HG02678 (cell line): ENCODE data around the gene BMP4.
"Not testable (repeated sequence)": the region's sequence is repeated elsewhere in the genome, so short reads cannot be mapped to it uniquely, and the experiment has no call there.

Source experiments
- ATAC-seq: cut with Tn5 transposase; IDR thresholded peaks from one replicate; pipeline ENCODE4 v1.9.1; 2021; ENCODE audit warnings: mild to moderate bottlenecking, moderate library complexity; ENCODE audit not compliant: unreplicated experiment

The BMP4 gene

GRCh38 chr14:53956427-53957201 is at the start of gene BMP4:
BMP4 (minus strand) TSS chr14:53956825; CDS start chr14:53952222, 4,603 bp downstream.
- no peak for ATAC-seq

GRCh38 chr14:54003064-54003463 is 46.4 kb upstream of the BMP4 start:
- ATAC-seq, result no peak

GRCh38 chr14:54002653-54003052 is 46.0 kb upstream of the BMP4 start:
- no peak for ATAC-seq

GRCh38 chr14:54001189-54001878 is 44.7 kb upstream of the BMP4 start:
- ATAC-seq, result no peak

- ATAC-seq, result no peak
Observed at GRCh38 chr14:54000341-54000811, 43.8 kb upstream of the BMP4 start.

GRCh38 chr14:53999061-53999488 is 42.5 kb upstream of the BMP4 start:
- ATAC-seq, result no peak

- no peak for ATAC-seq
Observed at GRCh38 chr14:53996041-53996440, 39.4 kb upstream of the BMP4 start.

GRCh38 chr14:53993920-53994607 is 37.4 kb upstream of the BMP4 start:
- ATAC-seq, result no peak

GRCh38 chr14:53990978-53991377 is 34.4 kb upstream of the BMP4 start:
- ATAC-seq, result no peak

GRCh38 chr14:53986718-53987117 is 30.1 kb upstream of the BMP4 start:
- ATAC-seq, result not testable (repeated sequence)

- ATAC-seq, result not testable (repeated sequence)
Observed at GRCh38 chr14:53984958-53985357, 28.3 kb upstream of the BMP4 start.

- ATAC-seq, result no peak
Observed at GRCh38 chr14:53983112-53983511, 26.5 kb upstream of the BMP4 start.

GRCh38 chr14:53982546-53982945 is 25.9 kb upstream of the BMP4 start:
- no peak for ATAC-seq

GRCh38 chr14:53979747-53980642 is 23.4 kb upstream of the BMP4 start:
- no peak for ATAC-seq

- no peak for ATAC-seq
Observed at GRCh38 chr14:53979113-53979681, 22.6 kb upstream of the BMP4 start.

GRCh38 chr14:53978194-53978593 is 21.6 kb upstream of the BMP4 start:
- no peak for ATAC-seq

- ATAC-seq, result no peak
Observed at GRCh38 chr14:53975444-53975843, 18.8 kb upstream of the BMP4 start.

GRCh38 chr14:53971521-53971920 is 14.9 kb upstream of the BMP4 start:
- no peak for ATAC-seq

GRCh38 chr14:53969326-53969725 is 12.7 kb upstream of the BMP4 start:
- no peak for ATAC-seq

GRCh38 chr14:53968726-53969125 is 12.1 kb upstream of the BMP4 start:
- ATAC-seq, result no peak
